ENCODE results near the gene AOPEP. TPM values are rescaled to one million over a fixed set of nuclear protein-coding genes. Genes with fewer than 3 reads are reported as not detected.

Gene AOPEP
- total RNA-seq, 1 experiment from 2014 or later: 15.0 TPM

DNA sequence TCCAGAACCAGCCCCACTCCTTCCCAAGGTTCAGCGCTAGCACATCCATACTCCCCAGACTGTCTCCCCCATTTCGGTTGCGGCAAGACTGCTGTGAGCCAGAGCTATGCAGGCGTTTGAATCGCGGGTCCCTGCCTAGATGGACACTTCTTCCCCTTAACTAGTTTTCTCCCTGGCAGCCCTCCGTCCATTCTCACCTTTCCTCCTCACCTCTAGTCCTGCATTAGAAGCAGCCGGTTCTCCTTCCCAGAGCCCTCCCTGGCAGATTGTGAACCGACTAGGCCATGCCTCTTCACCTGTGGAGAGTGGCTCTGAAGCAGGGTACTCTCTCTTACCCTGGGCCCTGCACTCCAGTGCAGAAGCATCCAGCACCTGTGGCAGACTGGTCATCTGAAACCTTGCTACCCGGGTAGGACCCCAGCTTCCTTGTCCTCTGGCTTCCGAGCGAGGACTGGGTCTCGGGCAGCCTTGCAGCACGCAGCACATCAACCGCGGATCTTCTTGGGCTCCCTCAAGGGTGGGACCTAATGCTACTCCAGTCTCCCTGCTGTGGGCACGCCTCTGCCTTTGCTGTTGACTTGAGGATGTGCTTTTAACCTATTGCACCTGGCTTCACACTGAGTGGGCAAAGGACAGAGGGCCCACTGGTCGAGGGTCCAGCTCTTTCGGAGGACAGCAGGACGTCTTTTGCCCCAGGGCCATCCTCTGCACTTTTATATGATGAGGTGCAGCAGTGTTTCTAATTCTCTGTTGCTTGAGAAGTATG lies 183.6 kb downstream of the AOPEP start:
- H3K9me3 ChIP-seq (ENCODE audit: control insufficient read depth, low read depth, low read length): no peaks in the 10 kb centered on the region
- no peaks in the 10 kb centered on the region for H3K79me1 ChIP-seq (ENCODE audit: insufficient read depth, low read depth, low read length, poor library complexity, severe bottlenecking)
- H4K20me1 ChIP-seq (ENCODE audit: control insufficient read depth, insufficient read depth, insufficient read length): no peaks in the 10 kb centered on the region
- TF ChIP-seq, protein P1, sequence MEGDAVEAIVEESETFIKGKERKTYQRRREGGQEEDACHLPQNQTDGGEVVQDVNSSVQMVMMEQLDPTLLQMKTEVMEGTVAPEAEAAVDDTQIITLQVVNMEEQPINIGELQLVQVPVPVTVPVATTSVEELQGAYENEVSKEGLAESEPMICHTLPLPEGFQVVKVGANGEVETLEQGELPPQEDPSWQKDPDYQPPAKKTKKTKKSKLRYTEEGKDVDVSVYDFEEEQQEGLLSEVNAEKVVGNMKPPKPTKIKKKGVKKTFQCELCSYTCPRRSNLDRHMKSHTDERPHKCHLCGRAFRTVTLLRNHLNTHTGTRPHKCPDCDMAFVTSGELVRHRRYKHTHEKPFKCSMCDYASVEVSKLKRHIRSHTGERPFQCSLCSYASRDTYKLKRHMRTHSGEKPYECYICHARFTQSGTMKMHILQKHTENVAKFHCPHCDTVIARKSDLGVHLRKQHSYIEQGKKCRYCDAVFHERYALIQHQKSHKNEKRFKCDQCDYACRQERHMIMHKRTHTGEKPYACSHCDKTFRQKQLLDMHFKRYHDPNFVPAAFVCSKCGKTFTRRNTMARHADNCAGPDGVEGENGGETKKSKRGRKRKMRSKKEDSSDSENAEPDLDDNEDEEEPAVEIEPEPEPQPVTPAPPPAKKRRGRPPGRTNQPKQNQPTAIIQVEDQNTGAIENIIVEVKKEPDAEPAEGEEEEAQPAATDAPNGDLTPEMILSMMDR (conservative IDR thresholded peaks at IDR 0.05): no peak
- H3K79me2 ChIP-seq (ENCODE audit: insufficient read depth, low read length): no peaks in the 10 kb centered on the region
- Mint-ChIP-seq H3K4me3 (no peak overlapping the region; a peak in 1 of 5 replicates), H3K27ac (peak overlapping the region in 2 of 3 experiments; percentile 41 to 70; a peak in 4 of 7 replicates), H3K36me3 (ENCODE audit: insufficient read depth in 1 of 3, low read depth in 3 of 3) (no peaks in the 10 kb centered on the region), H3K9me3 (no peaks in the 10 kb centered on the region; a peak in 1 of 5 replicates), H3K4me1 (peaks cover 61 to 71% of the 10 kb centered on the region in 2 experiments), H3K27me3 (ENCODE audit: low read depth) (no peaks in the 10 kb centered on the region)
- no peak overlapping the region for H3K56ac ChIP-seq (ENCODE audit: insufficient read length, low read depth, low read length)
- no peak overlapping the region for H4K5ac ChIP-seq (ENCODE audit: insufficient read length, low read depth, low read length)
- no peak overlapping the region for H3K14ac ChIP-seq (ENCODE audit: insufficient read depth, low read length)
- H3K27me3 ChIP-seq (ENCODE audit: insufficient read depth, low read length): no peaks in the 10 kb centered on the region
- H3K23ac ChIP-seq (ENCODE audit: insufficient read length, low read depth, low read length): no peak overlapping the region
- no peak overlapping the region for H2AFZ ChIP-seq (ENCODE audit: low read length)
- WGBS (ENCODE audit: extremely low coverage, insufficient read length, low lambda C conversion rate): no CpG with 5 or more reads among the region's 20 CpGs
- no peak overlapping the region for H3T11ph ChIP-seq (ENCODE audit: low read length)
- H2BK12ac ChIP-seq (ENCODE audit: insufficient read length, low read depth, low read length): no peak overlapping the region
- H4K91ac ChIP-seq (ENCODE audit: insufficient read length, low read depth, low read length): no peak overlapping the region
- H2BK15ac ChIP-seq (ENCODE audit: low read depth, low read length): no peak overlapping the region
- H3K23me2 ChIP-seq (ENCODE audit: insufficient read length, low read depth, low read length, poor library complexity, severe bottlenecking): no peaks in the 10 kb centered on the region
- no peak overlapping the region for H4K8ac ChIP-seq (replicated peaks; ENCODE audit: insufficient read length, low read depth, low read length)
- H3K18ac ChIP-seq (ENCODE audit: insufficient read length, low read depth, low read length): no peak overlapping the region
- no peak overlapping the region for H3K4me2 ChIP-seq (ENCODE audit: insufficient read depth, insufficient read length, low read length)
- no peak for DNase-seq
- no peak overlapping the region for H2BK120ac ChIP-seq (ENCODE audit: low read depth, low read length, poor library complexity, severe bottlenecking)
- H2BK5ac ChIP-seq (ENCODE audit: insufficient read length, low read length): no peak overlapping the region
- H3K4me1 ChIP-seq (ENCODE audit: insufficient read depth, low read length): peaks cover 8% of the 10 kb centered on the region
- H3K9ac ChIP-seq (ENCODE audit: extremely low read depth, insufficient read length, low read length): no peak overlapping the region
- H2BK20ac ChIP-seq (ENCODE audit: low read depth, low read length, poor library complexity, severe bottlenecking): no peak overlapping the region
- no peak overlapping the region for H3K27ac ChIP-seq (ENCODE audit: insufficient read length, low read depth, low read length)
- H2AK5ac ChIP-seq (ENCODE audit: insufficient read length, low read length): no peak overlapping the region
- H3K4ac ChIP-seq (ENCODE audit: low read depth, low read length): no peak overlapping the region
